Effector memory CD8-positive, alpha-beta T cell (primary cell): ENCODE data around the gene SGMS1.
A peak's percentile ranks its signal among the peaks of the same experiment; 100 is the strongest.
"Not testable (repeated sequence)": the region's sequence is repeated elsewhere in the genome, so short reads cannot be mapped to it uniquely, and the experiment has no call there.

Source experiments
- ATAC-seq: fragments of 150-1000 bp; cut with Tn5 transposase; replicated peaks from 2 replicates; pipeline ENCODE4 v1.10.0; 2021; ENCODE audit warnings: mild to moderate bottlenecking, moderate library complexity
- DNase-seq, 3 experiments: peaks; one replicate each; pipeline ENCODE4 v3.0.0; 2021
- H3K27ac Mint-ChIP-seq, 2 donors: one replicate each; pipeline ENCODE4 v1.8.0; 2022; ENCODE audit warnings: mild to moderate bottlenecking in 2 of 2, mixed read lengths in 2 of 2, moderate library complexity in 2 of 2
- H3K27me3 Mint-ChIP-seq, 2 donors: one replicate each; pipeline ENCODE4 v1.8.0; 2022; ENCODE audit warnings: mixed read lengths in 2 of 2
- H3K36me3 Mint-ChIP-seq: one replicate; pipeline ENCODE4 v1.8.0; 2022; ENCODE audit warnings: mild to moderate bottlenecking, moderate library complexity, mixed read lengths; ENCODE audit not compliant: insufficient read depth
- H3K4me1 Mint-ChIP-seq, 2 donors: one replicate each; pipeline ENCODE4 v1.8.0; 2022; ENCODE audit warnings: low read depth in 2 of 2, mixed read lengths in 2 of 2
- H3K4me3 Mint-ChIP-seq, 2 donors: one replicate each; pipeline ENCODE4 v1.8.0; 2022; ENCODE audit warnings: mild to moderate bottlenecking in 2 of 2, mixed read lengths in 2 of 2, moderate library complexity in 2 of 2
- H3K9me3 Mint-ChIP-seq, 2 donors: one replicate each; pipeline ENCODE4 v1.8.0; 2022; ENCODE audit warnings: mixed read lengths in 2 of 2

SGMS1 gene

GRCh38 chr10:50438049-50438936 is 185.5 kb downstream of the SGMS1 start:
- H3K9me3 Mint-ChIP-seq = no peaks in the 10 kb centered on the region
- no peak for DNase-seq
- peak overlapping the region in 1 of 2 donors; percentile 53 for H3K27ac Mint-ChIP-seq
- H3K4me3 Mint-ChIP-seq = no peak overlapping the region
- H3K36me3 Mint-ChIP-seq = no peaks in the 10 kb centered on the region
- no peak for ATAC-seq
- peaks cover 21 to 23% of the 10 kb centered on the region in 2 donors for H3K4me1 Mint-ChIP-seq
- H3K27me3 Mint-ChIP-seq = no peaks in the 10 kb centered on the region

GRCh38 chr10:50437248-50437647 is 186.5 kb downstream of the SGMS1 start:
- Mint-ChIP-seq H3K9me3 (no peaks in the 10 kb centered on the region), H3K4me1 (peaks cover 25 to 30% of the 10 kb centered on the region in 2 donors), H3K27me3 (no peaks in the 10 kb centered on the region), H3K27ac (no peak overlapping the region), H3K36me3 (peaks cover 4% of the 10 kb centered on the region), H3K4me3 (no peak overlapping the region)
- DNase-seq = no peak
- no peak for ATAC-seq

GRCh38 chr10:50436805-50437204 is 187.0 kb downstream of the SGMS1 start:
- Mint-ChIP-seq H3K4me3 (no peak overlapping the region), H3K27ac (peak overlapping the region in 1 of 2 donors; percentile 17), H3K4me1 (peaks cover 28 to 33% of the 10 kb centered on the region in 2 donors), H3K9me3 (no peaks in the 10 kb centered on the region), H3K27me3 (no peaks in the 10 kb centered on the region), H3K36me3 (peaks cover 6% of the 10 kb centered on the region)
- DNase-seq (no peak), ATAC-seq (no peak)

DNA sequence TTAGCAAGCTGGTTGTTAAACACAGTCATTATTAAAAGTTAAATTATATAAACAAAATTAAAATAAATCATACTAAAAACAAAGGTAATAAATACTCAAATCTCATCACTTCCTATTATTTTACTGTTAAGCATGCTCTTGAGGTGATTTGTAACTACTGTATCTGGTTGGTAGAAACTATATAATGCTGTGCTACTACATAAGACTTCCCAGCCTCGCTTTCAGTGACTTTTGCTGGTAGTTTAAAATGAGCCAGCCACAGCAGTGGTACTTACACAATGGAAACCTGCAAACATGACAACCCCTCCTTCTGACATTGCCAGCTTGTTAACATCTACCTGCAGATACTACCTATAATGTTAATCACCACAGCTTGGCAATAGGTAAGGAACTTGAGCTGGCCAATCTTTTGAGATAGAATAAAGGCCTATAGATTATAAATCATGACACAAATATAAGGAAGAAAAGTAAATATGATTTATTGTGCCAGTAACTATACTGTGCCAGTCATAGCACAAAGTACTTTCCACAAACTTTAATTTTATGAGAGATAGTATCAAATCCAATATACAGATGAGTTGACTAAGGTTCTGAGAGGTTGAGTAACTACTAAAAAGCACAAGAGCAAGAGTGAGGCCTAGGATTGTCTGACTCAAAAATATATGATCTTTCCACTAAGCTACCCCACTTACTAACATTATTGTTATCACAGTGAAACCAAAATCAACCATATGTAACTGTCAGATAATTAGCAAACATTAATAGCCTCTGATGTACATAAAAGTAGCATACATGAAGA is 191.3 kb downstream of the SGMS1 start:
- Mint-ChIP-seq H3K4me3 (no peak overlapping the region), H3K4me1 (peaks cover 25 to 33% of the 10 kb centered on the region in 2 donors), H3K36me3 (peaks cover 8% of the 10 kb centered on the region), H3K9me3 (no peaks in the 10 kb centered on the region), H3K27me3 (no peaks in the 10 kb centered on the region), H3K27ac (peak overlapping the region; percentile 36 to 89)
- DNase-seq (no peak), ATAC-seq (peak; percentile 32)

DNA sequence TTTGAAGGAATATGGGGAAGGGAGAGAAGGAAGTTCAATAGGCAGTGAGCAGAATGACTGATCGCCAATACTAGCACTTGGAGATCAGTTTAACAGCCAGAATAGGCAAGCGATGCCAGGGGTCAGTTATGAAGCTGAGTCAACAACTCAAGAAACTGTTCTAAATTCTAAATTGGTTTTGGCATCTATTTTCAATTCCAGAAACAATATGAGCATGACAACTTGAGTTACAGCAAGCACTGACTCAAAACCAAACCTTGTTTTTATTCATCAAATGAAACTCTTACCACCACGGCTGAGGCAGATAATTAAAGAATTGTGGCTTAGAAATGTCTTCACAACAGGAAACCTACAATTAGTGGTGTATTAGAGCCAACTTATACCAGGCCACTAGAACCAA is 192.0 kb downstream of the SGMS1 start:
- peak overlapping the region; percentile 79 to 89 for H3K27ac Mint-ChIP-seq
- H3K9me3 Mint-ChIP-seq = no peaks in the 10 kb centered on the region
- no peaks in the 10 kb centered on the region for H3K27me3 Mint-ChIP-seq
- H3K4me1 Mint-ChIP-seq = peaks cover 22 to 32% of the 10 kb centered on the region in 2 donors
- ATAC-seq (peak; percentile 81), DNase-seq (no peak)
- H3K36me3 Mint-ChIP-seq = peaks cover 8% of the 10 kb centered on the region
- peak overlapping the region; percentile 52 to 55 for H3K4me3 Mint-ChIP-seq

GRCh38 chr10:50431133-50431532 is 192.6 kb downstream of the SGMS1 start:
- H3K4me1 Mint-ChIP-seq = peaks cover 22 to 37% of the 10 kb centered on the region in 2 donors
- H3K27me3 Mint-ChIP-seq = no peaks in the 10 kb centered on the region
- peaks cover 8% of the 10 kb centered on the region for H3K36me3 Mint-ChIP-seq
- H3K9me3 Mint-ChIP-seq = no peaks in the 10 kb centered on the region
- no peak for ATAC-seq
- H3K4me3 Mint-ChIP-seq = peak overlapping the region; percentile 52 to 55
- no peak for DNase-seq
- H3K27ac Mint-ChIP-seq = peak overlapping the region; percentile 79 to 89

- no peak overlapping the region for H3K27ac Mint-ChIP-seq
- ATAC-seq = no peak
These were observed 197.3 kb downstream of the SGMS1 start for GRCh38 chr10:50426485-50426884.

GRCh38 chr10:50425215-50425614 is 198.5 kb downstream of the SGMS1 start:
- H3K4me3 Mint-ChIP-seq, H3K9me3 Mint-ChIP-seq, H3K27me3 Mint-ChIP-seq, ATAC-seq, H3K36me3 Mint-ChIP-seq, DNase-seq, H3K27ac Mint-ChIP-seq: not testable (repeated sequence)
- peaks cover 6 to 23% of the 10 kb centered on the region in 2 donors for H3K4me1 Mint-ChIP-seq

More at GRCh38 chr10:50426485-50426884, 197.3 kb downstream of the SGMS1 start:
- no peaks in the 10 kb centered on the region for H3K27me3 Mint-ChIP-seq
- peaks cover 6 to 18% of the 10 kb centered on the region in 2 donors for H3K4me1 Mint-ChIP-seq
- no peaks in the 10 kb centered on the region for H3K9me3 Mint-ChIP-seq
- peaks cover 5% of the 10 kb centered on the region for H3K36me3 Mint-ChIP-seq
- DNase-seq = no peak
- H3K4me3 Mint-ChIP-seq = no peak overlapping the region

DNA sequence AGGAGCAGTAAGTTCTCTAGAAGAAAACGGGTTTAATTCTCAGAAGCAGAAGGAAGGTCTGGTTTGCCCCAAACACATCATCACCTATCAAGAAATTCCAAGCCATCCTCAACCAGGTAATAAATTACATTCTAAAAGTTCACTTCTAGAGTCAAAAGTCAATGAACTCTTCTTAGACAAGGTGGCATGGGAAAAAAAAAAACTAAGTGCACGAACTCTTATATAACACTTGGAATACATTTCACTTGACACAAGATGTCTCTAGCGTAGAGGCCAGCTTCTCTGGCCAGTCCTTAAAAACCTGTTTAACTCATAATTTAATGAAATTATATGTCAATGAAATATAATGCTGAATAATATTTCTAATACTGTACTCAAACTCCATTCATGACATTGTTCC is 200.3 kb downstream of the SGMS1 start:
- peaks cover 2% of the 10 kb centered on the region for H3K36me3 Mint-ChIP-seq
- H3K4me3 Mint-ChIP-seq = no peak overlapping the region
- H3K27ac Mint-ChIP-seq = no peak overlapping the region
- H3K9me3 Mint-ChIP-seq = no peaks in the 10 kb centered on the region
- no peaks in the 10 kb centered on the region for H3K27me3 Mint-ChIP-seq
- no peak for DNase-seq
- H3K4me1 Mint-ChIP-seq = peaks cover 8 to 23% of the 10 kb centered on the region in 2 donors
- ATAC-seq = no peak

GRCh38 chr10:50422259-50422658 is 201.5 kb downstream of the SGMS1 start:
- peak overlapping the region in 1 of 2 donors; percentile 68 for H3K27ac Mint-ChIP-seq
- H3K36me3 Mint-ChIP-seq = peaks cover 2% of the 10 kb centered on the region
- H3K9me3 Mint-ChIP-seq = no peaks in the 10 kb centered on the region
- no peak for DNase-seq
- H3K4me1 Mint-ChIP-seq = peaks cover 13 to 28% of the 10 kb centered on the region in 2 donors
- no peaks in the 10 kb centered on the region for H3K27me3 Mint-ChIP-seq
- no peak overlapping the region for H3K4me3 Mint-ChIP-seq
- no peak for ATAC-seq

- H3K27ac Mint-ChIP-seq = peak overlapping the region in 1 of 2 donors; percentile 68
- ATAC-seq = no peak
- H3K36me3 Mint-ChIP-seq = peaks cover 2% of the 10 kb centered on the region
- H3K4me1 Mint-ChIP-seq = peaks cover 13 to 26% of the 10 kb centered on the region in 2 donors
- DNase-seq = peak; percentile 8 to 34 (median 20)
- no peaks in the 10 kb centered on the region for H3K27me3 Mint-ChIP-seq
- H3K4me3 Mint-ChIP-seq = no peak overlapping the region
- no peaks in the 10 kb centered on the region for H3K9me3 Mint-ChIP-seq
These were observed 202.6 kb downstream of the SGMS1 start for GRCh38 chr10:50421026-50421719.

DNA sequence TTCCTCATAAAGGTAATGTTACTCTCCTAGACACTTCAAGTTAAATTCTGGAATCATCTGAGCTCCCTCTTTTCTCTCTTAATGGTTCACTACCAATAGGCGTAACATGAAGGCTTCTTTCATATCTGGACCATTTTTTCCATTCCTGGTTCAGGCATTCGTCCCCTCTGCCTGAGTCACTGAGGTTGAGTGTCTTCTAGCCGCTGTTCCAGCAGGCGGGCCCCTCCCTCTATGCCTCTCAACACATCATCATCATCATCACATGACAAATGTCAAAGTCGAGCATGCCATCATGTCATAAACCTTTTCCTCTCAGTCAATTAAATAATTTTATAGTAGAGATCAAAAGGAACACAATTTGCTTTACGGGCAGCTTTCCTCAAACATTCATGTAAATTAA is 203.6 kb downstream of the SGMS1 start:
- Mint-ChIP-seq H3K4me3 (no peak overlapping the region), H3K9me3 (no peaks in the 10 kb centered on the region), H3K27ac (no peak overlapping the region), H3K27me3 (no peaks in the 10 kb centered on the region), H3K36me3 (peaks cover 2% of the 10 kb centered on the region), H3K4me1 (peaks cover 17 to 34% of the 10 kb centered on the region in 2 donors)
- DNase-seq (no peak), ATAC-seq (no peak)

- no peak overlapping the region for H3K27ac Mint-ChIP-seq
- H3K27me3 Mint-ChIP-seq = no peaks in the 10 kb centered on the region
- no peak for DNase-seq
- H3K4me3 Mint-ChIP-seq = no peak overlapping the region
- ATAC-seq = no peak
- H3K4me1 Mint-ChIP-seq = peaks cover 19 to 36% of the 10 kb centered on the region in 2 donors
- peaks cover 2% of the 10 kb centered on the region for H3K36me3 Mint-ChIP-seq
- no peaks in the 10 kb centered on the region for H3K9me3 Mint-ChIP-seq
These were observed 204.0 kb downstream of the SGMS1 start for GRCh38 chr10:50419756-50420155.
